B cell (primary cell): Measurements from ENCODE around the gene PARD3. TPM values are rescaled to one million over a fixed set of nuclear protein-coding genes. Genes with fewer than 3 reads are reported as not detected.

Experiments used
- ATAC-seq: fragments of 200-7000 bp; cut with Tn5 transposase; one replicate; pipeline ENCODE4 v1.10.0; 2021; ENCODE audit warnings: low read depth, mild to moderate bottlenecking, moderate number of reproducible peaks, moderate library complexity
- CTCF ChIA-PET: fragments of 350-600 bp; sonication (Branson Sonifier 250); formaldehyde crosslinking; loops from one replicate; lab custom pipeline; 2021; ENCODE audit warnings: antibody characterized with exemption, inconsistent platforms; lab: Charles Lee
- POLR2A ChIA-PET: fragments of 350-600 bp; sonication (Branson Sonifier 250); formaldehyde crosslinking; loops from one replicate; lab custom pipeline; 2021; ENCODE audit warnings: antibody characterized with exemption; lab: Charles Lee
- DNase-seq: peaks from one replicate; pipeline ENCODE4 v3.0.0; 2013
- H2AFZ ChIP-seq: 2 replicates; pipeline ENCODE4 v1.6.1; 2012; ENCODE audit warnings: mild to moderate bottlenecking, low read depth, low read length; ENCODE audit not compliant: insufficient read depth, poor library complexity, severe bottlenecking
- H3K27ac ChIP-seq, 2 donors: 1 replicate in 1 of 2; 2 replicates in 1 of 2; pipeline ENCODE4 v1.5.1; 2012 to 2013; ENCODE audit warnings: low read length in 2 of 2, mild to moderate bottlenecking in 2 of 2, moderate library complexity in 1 of 2
- H3K27me3 ChIP-seq, 4 experiments: fragments of 200-600 bp in 1 of 4; sonication (generic) in 1 of 4; replicated peaks in 1 of 4; 1 replicate in 2 of 4; 2 replicates in 2 of 4; pipeline versions ENCODE4 v1.6.1 to v1.7.0; 2013 to 2016; ENCODE audit warnings: low read length in 3 of 4, mild to moderate bottlenecking in 2 of 4, mixed read lengths in 1 of 4, moderate library complexity in 1 of 4; ENCODE audit not compliant: insufficient read depth in 4 of 4, control insufficient read depth in 3 of 4; ENCODE audit errors: control extremely low read depth in 1 of 4
- H3K36me3 ChIP-seq, 2 experiments: replicated peaks in 1 of 2; 1 replicate in 1 of 2; 2 replicates in 1 of 2; pipeline versions ENCODE4 v1.6.1 to v1.7.1; 2013; ENCODE audit warnings: low read length in 1 of 2; ENCODE audit not compliant: insufficient read depth in 2 of 2, control insufficient read depth in 1 of 2; ENCODE audit errors: control extremely low read depth in 1 of 2, extremely low read depth in 1 of 2
- H3K4me1 ChIP-seq, 2 donors: fragments of 200-600 bp in 1 of 2; sonication (generic) in 1 of 2; 1 replicate in 1 of 2; 2 replicates in 1 of 2; pipeline versions ENCODE4 v1.5.1 to v1.6.1; 2013 to 2017; ENCODE audit warnings: low read length in 2 of 2; ENCODE audit not compliant: control insufficient read depth in 2 of 2, insufficient read depth in 2 of 2
- H3K4me2 ChIP-seq: replicated peaks from 2 replicates; pipeline ENCODE3; 2012; ENCODE audit warnings: mild to moderate bottlenecking, low read depth, low read length; ENCODE audit not compliant: poor library complexity, severe bottlenecking
- H3K4me3 ChIP-seq, 5 experiments: fragments of 200-600 bp in 1 of 5; sonication (generic) in 1 of 5; 1 replicate in 3 of 5; 2 replicates in 2 of 5; pipeline versions ENCODE4 v1.5.1 to v1.7.0; 2011 to 2016; ENCODE audit warnings: low read length in 4 of 5, mild to moderate bottlenecking in 4 of 5, low read depth in 2 of 5, control low read depth in 1 of 5, moderate library complexity in 1 of 5; ENCODE audit not compliant: insufficient read depth in 1 of 5; ENCODE audit errors: control extremely low read depth in 1 of 5, extremely low read depth in 1 of 5
- H3K79me2 ChIP-seq: fragments of 200-600 bp; sonication (generic); one replicate; pipeline ENCODE4 v1.6.0; 2016; ENCODE audit warnings: low read length; ENCODE audit not compliant: control insufficient read depth, insufficient read depth
- H3K9ac ChIP-seq: fragments of 200-600 bp; sonication (generic); 2 replicates; pipeline ENCODE4 v1.6.1; 2017; ENCODE audit warnings: mild to moderate bottlenecking, low read length, moderate library complexity
- H3K9me3 ChIP-seq, 3 donors: one replicate each; pipeline versions ENCODE4 v1.6.1 to v1.7.1; 2013; ENCODE audit warnings: low read length in 2 of 3; ENCODE audit not compliant: control insufficient read depth in 2 of 3, insufficient read depth in 1 of 3; ENCODE audit errors: control extremely low read depth in 1 of 3
- H4K20me1 ChIP-seq: 2 replicates; pipeline ENCODE4 v1.6.0; 2012; ENCODE audit warnings: mild to moderate bottlenecking, low read length; ENCODE audit not compliant: insufficient read depth, control insufficient read depth, poor library complexity, severe bottlenecking
- H3K27ac Mint-ChIP-seq: one replicate; pipeline ENCODE4 v1.8.0; 2021; ENCODE audit warnings: mixed read lengths
- H3K27me3 Mint-ChIP-seq: one replicate; pipeline ENCODE4 v1.8.0; 2021; ENCODE audit warnings: mixed read lengths
- H3K4me1 Mint-ChIP-seq: one replicate; pipeline ENCODE4 v1.8.0; 2021; ENCODE audit warnings: mixed read lengths
- H3K4me3 Mint-ChIP-seq: one replicate; pipeline ENCODE4 v1.8.0; 2021; ENCODE audit warnings: mixed read lengths
- H3K9me3 Mint-ChIP-seq: one replicate; pipeline ENCODE4 v1.8.0; 2022; ENCODE audit warnings: mixed read lengths; ENCODE audit not compliant: insufficient read depth
- CTCF ChIP-seq: fragments of 200-600 bp; IDR thresholded peaks from one replicate; pipeline ENCODE4 v1.8.0; 2022; ENCODE audit warnings: antibody characterized with exemption, mild to moderate bottlenecking
- EZH2 ChIP-seq: IDR thresholded peaks from 2 replicates; pipeline ENCODE4 v1.6.1; 2012; ENCODE audit warnings: borderline replicate concordance, low read depth, mild to moderate bottlenecking, moderate library complexity, low read length; ENCODE audit not compliant: insufficient read depth, poor library complexity, severe bottlenecking
- WGBS: methylation state at CpG from one replicate; pipeline ENCODE4 v1.1.5; 2013; ENCODE audit warnings: missing lambda C conversion rate; ENCODE audit not compliant: insufficient coverage; 5-methylcytosine and 5-hydroxymethylcytosine counted together
- intact Hi-C: fragments of 100-400 bp; cut with micrococcal nuclease; formaldehyde crosslinking; loops from one replicate; pipeline ENCODE4 v1.10.0; 2022
- polyA plus RNA-seq: library from polyadenylated mRNA; depleted of rRNA; stranded (reverse); fragments of >200 nt; gene quantifications from 2 replicates; pipeline ENCODE4 v1.2.3, GENCODE V29; 2012
- total RNA-seq, 2 donors: library from RNA; stranded (reverse); fragments of 120-200 nt in 1 of 2; gene quantifications; 1 replicate in 1 of 2; 2 replicates in 1 of 2; pipeline versions ENCODE4 v1.2.3 to v1.2.4, GENCODE V29; 2013 to 2022

Gene PARD3
- total and polyA plus RNA-seq, 2 donors (not counting 1 experiment from before 2014, with no cell fraction given), result not detected

- no peaks in the 10 kb centered on the region for H3K27me3 ChIP-seq
- no peaks in the 10 kb centered on the region for H3K4me1 ChIP-seq
- intact Hi-C loops, result no loop called here
- no peaks in the 10 kb centered on the region for H3K27me3 Mint-ChIP-seq
- H3K4me2 ChIP-seq, result no peak overlapping the region
- TF ChIP-seq CTCF (no peak), EZH2 (no peak)
- no peaks in the 10 kb centered on the region for H3K9me3 Mint-ChIP-seq
- CTCF ChIA-PET, result no interaction called here
- H3K27ac ChIP-seq, result no peak overlapping the region
- H3K27ac Mint-ChIP-seq, result no peak overlapping the region
- H3K4me3 ChIP-seq, result no peak overlapping the region
- DNase-seq (no peak), ATAC-seq (no peak)
- H3K79me2 ChIP-seq, result no peaks in the 10 kb centered on the region
- no peaks in the 10 kb centered on the region for H3K9me3 ChIP-seq
- no peak overlapping the region for H2AFZ ChIP-seq
- no peaks in the 10 kb centered on the region for H4K20me1 ChIP-seq
- WGBS, result no CpG with 5 or more reads among the region's 4 CpGs
- no peak overlapping the region for H3K4me3 Mint-ChIP-seq
- no peak overlapping the region for H3K9ac ChIP-seq
- POLR2A ChIA-PET, result no interaction called here
- H3K36me3 ChIP-seq, result no peaks in the 10 kb centered on the region
- H3K4me1 Mint-ChIP-seq, result no peaks in the 10 kb centered on the region
Observed at GRCh38 chr10:34147641-34148304, 667.3 kb downstream of the PARD3 start.

GRCh38 chr10:34145715-34146114 is 669.4 kb downstream of the PARD3 start:
- ChIA-PET CTCF (no interaction called here), POLR2A (no interaction called here)
- no peak overlapping the region for H2AFZ ChIP-seq
- Mint-ChIP-seq H3K9me3 (no peaks in the 10 kb centered on the region), H3K4me1 (no peaks in the 10 kb centered on the region), H3K4me3 (no peak overlapping the region), H3K27me3 (no peaks in the 10 kb centered on the region), H3K27ac (no peak overlapping the region)
- TF ChIP-seq EZH2 (no peak), CTCF (no peak)
- H3K9ac ChIP-seq, result no peak overlapping the region
- no peak overlapping the region for H3K4me2 ChIP-seq
- no peaks in the 10 kb centered on the region for H3K9me3 ChIP-seq
- ATAC-seq, result no peak
- H3K36me3 ChIP-seq, result no peaks in the 10 kb centered on the region
- H4K20me1 ChIP-seq, result no peaks in the 10 kb centered on the region
- no peak overlapping the region for H3K27ac ChIP-seq
- WGBS, result no CpG with 5 or more reads among the region's 3 CpGs
- intact Hi-C loops, result no loop called here
- no peaks in the 10 kb centered on the region for H3K27me3 ChIP-seq
- H3K4me3 ChIP-seq, result no peak overlapping the region
- H3K79me2 ChIP-seq, result no peaks in the 10 kb centered on the region
- no peak for DNase-seq
- no peaks in the 10 kb centered on the region for H3K4me1 ChIP-seq
